ENCODE measurements around the gene SMIM29.
"Not testable (repeated sequence)": the region's sequence is repeated elsewhere in the genome, so short reads cannot be mapped to it uniquely, and the experiment has no call there.

The SMIM29 gene

DNA sequence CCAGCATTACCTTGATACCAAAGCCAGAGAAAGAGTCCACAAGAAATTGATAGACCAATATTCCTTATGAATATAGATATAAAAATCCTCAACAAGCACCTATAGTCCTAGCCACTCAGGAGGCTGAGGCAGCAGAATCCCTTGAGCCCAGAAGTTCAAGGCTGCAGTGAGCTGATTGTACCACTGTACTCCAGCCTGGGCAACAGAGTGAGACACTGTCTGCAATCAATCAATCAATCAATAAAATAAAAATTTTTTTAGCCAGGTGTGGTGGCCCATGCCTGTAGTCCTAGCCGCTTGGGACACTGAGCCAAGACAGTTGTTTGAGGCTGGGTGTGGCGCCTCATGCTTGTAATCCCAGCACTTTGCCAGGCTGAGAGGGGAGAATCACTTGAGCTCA, 18.9 kb upstream of the SMIM29 start:
- DNase-seq (ENCODE audit: low read depth): no peak

DNA sequence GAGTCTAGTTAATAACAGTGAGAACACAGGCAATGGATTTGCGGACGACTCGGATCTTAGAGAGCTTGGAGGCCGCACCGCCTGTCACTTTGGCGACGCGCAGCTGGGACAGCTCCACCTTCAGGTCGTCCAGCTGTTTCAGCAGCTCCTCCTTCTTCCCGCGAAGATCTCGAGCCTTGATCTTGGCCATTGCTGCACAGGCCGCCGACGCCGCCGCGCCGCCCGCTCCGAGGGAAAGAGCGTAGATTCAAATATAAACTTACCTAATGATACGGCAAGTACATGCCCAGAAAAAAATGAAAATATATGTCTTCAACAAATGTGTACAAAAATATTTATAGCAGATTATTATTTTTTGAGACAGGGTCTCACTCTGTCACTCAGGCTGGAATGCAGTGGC, 14.7 kb upstream of the SMIM29 start:
- DNase-seq (ENCODE audit: low read depth): not testable (repeated sequence)

DNA sequence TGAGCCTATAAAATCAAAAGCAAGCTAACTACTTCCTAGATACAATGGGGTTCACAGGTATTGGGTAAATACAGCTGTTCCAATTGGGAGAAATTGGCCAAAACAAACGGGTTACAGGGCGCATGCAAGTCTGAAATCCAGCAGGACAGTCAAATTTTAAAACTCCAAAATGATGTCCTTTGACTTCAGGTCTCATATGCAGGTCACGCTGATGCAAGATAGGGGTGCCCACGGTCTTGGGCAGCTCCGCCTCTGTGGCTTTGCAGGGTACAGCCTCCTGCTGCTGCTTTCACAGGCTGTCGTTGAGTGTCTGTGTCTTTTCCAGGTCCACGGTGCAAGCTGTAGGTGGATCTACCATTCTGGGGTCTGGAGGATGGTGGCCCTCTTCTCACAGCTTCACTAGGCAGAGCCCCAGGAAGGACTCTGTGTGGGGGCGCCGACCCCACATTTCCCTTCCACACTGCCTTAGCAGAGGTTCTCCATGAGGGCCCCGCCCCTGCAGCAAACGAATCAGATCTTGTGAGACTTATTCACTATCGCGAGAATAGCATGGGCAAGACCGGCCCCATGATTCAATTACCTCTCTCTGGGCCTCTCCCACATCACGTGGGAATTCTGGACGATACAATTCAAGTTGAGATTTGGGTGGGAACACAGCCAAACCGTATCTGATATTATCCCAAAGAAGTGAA, 11.9 kb upstream of the SMIM29 start:
- DNase-seq (ENCODE audit: low read depth): no peak

- DNase-seq (ENCODE audit: low read depth): no peak
These were observed 10.8 kb upstream of the SMIM29 start for GRCh38 chr6:34259529-34260069.

DNA sequence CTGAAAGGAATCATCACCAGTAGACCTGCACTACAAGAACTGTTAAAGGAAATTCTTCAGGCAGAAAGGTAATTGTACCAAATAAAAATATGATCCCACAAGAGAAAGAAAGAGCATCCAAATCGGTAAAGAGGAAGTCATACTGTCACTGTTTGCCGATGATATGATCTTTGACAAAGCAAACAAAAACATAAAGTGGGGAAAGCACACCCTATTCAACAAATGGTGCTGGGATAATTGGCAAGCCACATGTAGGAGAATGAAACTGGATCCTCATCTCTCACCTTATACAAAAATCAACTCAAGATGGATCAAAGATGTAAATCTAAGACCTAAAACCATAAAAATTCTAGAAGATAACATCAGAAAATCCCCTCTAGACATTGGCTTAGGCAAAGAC, 3.6 kb upstream of the SMIM29 start:
- DNase-seq (ENCODE audit: low read depth): not testable (repeated sequence)

DNA sequence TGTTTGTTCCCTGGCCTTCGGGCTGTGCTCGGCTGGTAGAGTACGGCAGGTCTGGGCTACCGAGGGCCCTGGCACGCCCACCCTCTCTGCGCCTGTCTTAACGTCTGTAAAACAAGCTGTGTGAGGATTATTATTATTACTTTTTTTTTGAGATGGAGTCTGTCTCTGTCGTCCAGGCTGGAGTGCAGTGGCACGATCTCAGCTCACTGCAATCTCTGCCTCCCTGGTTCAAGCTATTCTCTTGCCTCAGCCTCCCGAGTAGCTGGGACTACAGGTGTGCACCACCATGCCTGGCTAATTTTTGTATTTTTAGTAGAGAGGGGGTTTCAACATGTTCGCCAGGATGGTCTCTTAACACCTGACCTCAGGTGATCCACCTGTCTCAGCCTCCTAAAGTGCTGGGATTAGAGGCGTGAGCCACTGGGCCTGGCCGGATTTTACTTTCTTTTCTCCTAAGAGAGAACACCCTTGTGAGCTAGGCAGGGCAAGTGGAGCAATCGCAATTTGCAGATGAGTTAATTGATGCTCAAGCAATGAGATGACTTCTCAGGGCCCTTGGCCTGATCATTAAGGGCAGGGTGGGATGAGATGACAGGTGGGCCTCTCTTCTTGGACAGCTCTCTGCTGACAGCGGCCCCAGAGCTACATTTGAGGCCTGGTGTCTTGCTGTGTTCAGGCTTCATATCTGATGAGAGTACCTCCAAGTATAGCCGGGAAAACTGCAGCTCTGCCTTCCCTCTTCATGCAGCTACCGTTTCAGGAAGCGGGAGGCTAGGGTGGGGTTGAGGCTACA, 859 bp upstream of the SMIM29 start:
- no peak for DNase-seq (ENCODE audit: low read depth)

DNA sequence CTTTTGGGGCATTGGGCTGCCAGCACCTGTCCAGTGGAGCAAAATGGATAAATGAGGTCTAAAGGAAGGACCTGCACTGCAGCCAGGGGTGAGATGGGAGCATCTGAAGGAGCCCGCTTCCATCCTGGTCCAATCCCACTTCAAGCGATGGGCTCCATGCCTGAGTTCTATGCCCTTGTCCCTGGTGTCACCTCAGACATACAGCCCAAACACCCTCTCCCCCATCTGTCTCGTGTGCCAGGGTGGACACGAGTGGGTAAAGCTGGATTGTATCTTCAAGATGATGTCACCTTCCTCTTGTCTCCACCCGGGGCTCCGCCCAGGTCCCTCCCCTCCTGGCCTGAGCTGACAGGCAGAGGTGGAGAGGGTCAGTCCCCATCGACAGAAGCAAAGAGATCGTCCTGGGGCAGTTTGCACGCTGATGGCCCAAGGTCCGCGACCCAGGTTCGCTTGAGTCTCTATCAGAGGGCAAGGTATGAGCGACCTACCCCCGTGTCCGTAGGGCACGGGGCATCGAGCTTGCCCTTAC, 544 bp downstream of the SMIM29 start:
- peak; percentile 22 for DNase-seq (ENCODE audit: low read depth)

- no peak for DNase-seq (ENCODE audit: low read depth)
These were observed 1.2 kb downstream of the SMIM29 start for GRCh38 chr6:34247481-34248197.

- DNase-seq (ENCODE audit: low read depth): no peak
These were observed 2.0 kb downstream of the SMIM29 start for GRCh38 chr6:34246563-34247391.

DNA sequence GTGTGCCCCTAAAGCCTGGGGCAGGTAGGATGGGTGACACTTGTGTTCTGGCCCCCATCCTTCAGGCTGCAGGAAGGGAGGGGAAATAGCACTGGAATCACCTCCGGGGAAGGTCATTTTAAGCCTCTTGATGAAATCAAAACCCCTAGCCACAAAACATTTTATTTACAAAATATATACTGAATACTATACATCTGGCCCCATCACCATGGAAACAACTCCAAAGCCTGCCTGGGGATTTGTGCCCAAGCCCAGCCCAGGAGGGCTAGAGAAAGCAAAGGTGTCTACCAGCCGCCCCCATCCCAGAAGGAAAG, 2.6 kb downstream of the SMIM29 start:
- no peak for DNase-seq (ENCODE audit: low read depth)

- not testable (repeated sequence) for DNase-seq (ENCODE audit: low read depth)
These were observed 3.1 kb downstream of the SMIM29 start for GRCh38 chr6:34245761-34246140.

- not testable (repeated sequence) for DNase-seq (ENCODE audit: low read depth)
These were observed 3.6 kb downstream of the SMIM29 start for GRCh38 chr6:34245032-34245760.

DNA sequence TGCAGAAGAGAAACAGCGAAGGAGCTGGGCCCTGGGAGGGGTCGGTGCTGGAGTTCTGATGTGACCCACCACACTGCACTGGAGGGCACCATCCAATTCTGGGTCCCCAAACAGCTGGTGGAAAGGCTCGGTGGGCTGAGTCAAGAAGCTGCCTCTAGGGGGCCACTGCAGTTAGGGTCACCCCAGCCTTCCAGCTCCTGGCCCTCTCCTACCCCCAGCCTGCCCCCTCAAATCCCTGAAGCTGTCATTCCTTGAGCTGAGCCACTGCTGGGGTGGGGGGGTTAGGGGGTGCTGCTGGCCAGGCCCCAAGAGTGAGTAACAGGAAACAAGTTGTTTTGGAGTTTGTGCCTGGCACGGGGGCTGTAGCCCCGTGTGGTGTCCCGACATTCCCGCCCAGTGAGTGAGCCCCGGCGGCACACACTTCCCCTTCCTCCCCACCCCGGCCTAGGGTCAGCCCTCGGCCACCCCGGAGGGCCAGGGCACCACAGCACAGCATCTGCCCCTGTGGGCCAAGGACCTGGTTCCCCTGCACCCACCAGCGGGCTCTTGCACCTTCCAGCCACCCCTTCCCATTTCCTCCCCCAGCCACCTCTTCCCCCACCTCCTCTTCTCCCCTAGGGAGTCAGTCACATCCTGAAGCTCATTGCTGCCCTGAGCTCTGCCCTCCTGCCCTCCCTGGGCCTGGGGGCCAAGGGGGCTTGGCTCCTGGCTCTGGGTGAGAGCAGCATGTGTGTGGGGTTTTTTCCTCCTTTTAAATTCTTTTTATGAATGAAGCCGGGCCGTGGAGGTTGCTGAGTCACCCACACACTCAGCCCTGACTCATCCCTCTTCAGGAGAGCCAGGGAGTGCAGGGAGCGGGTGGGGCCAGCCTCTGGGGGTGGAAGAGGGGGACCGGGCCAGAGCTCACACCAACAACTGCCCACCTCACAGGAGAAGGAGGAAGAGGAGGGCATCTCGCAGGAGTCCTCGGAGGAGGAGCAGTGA, 4.6 kb downstream of the SMIM29 start:
- DNase-seq (ENCODE audit: low read depth): peak; percentile 56

GRCh38 chr6:34243131-34243771, 5.6 kb downstream of the SMIM29 start:
- no peak for DNase-seq (ENCODE audit: low read depth)

GRCh38 chr6:34242252-34243130, 6.3 kb downstream of the SMIM29 start:
- DNase-seq (ENCODE audit: low read depth): no peak

DNA sequence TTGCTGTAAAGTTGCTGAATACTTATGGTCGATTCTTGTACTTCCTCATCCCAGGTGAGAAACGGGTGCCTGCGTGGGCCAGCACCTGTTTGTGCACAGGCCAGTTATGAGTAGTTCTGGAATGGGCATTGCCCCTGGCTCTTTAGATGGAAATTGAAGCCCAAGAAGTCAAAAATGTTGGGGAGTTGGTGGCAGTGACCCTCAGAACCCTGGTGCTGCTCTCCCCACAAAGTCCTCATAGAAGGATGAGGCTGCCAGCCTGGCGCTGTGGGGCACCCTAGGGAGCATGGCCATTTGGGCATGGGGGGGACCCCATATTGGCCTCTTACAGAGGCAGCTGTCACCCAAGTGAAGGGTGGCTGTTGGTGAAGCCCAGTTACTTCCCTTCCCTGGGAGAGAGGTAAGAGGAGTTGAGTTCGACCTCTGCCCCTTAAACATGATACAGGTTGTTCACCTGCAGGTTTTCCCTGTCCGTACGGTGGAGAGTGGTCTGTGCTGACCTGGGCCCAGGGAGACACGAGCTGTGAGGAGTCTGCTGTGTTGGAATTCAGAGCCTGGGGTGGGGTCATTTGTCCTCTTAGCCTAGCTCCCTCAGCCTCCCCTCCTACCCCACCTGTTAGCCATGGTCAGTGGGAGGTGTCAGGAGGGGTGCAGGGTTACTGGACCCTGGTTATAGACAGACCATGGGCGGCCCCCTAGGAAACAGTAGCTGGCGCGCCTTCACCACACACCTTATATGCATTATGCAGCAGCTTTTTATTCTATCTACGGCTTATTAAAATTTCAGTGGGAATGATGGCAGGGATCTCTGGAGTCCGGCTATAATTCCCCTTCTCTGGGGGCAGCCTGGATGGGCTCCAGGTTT, 7.2 kb downstream of the SMIM29 start:
- no peak for DNase-seq (ENCODE audit: low read depth)

Measured in activated T-helper 9 cell treated with anti-CD3 and anti-CD28 coated beads, Interleukin-2, amount 50 U/mL, for 16 hours (primary cell).